Left lung (tissue), 14 donors: ENCODE results near the gene PMIS2. TPM values are rescaled to one million over a fixed set of nuclear protein-coding genes. Genes with fewer than 3 reads are reported as not detected.

Experiments used
- ATAC-seq: fragments of 200-7000 bp; cut with Tn5 transposase; one replicate; pipeline ENCODE4 v1.9.1; 2020; ENCODE audit warnings: moderate library complexity
- DNase-seq, 4 donors: peaks; one replicate each; pipeline ENCODE4 v3.0.0-alpha.2; 2013 to 2020
- H3K27ac ChIP-seq, 2 donors: fragments of 200-600 bp; sonication (generic) in 1 of 2; one replicate each; pipeline versions ENCODE4 v1.5.0 to v1.8.0; 2020 to 2021
- H3K27me3 ChIP-seq, 2 donors: fragments of 200-600 bp; sonication (generic) in 1 of 2; one replicate each; pipeline versions ENCODE4 v1.5.0 to v1.8.0; 2020 to 2021
- H3K36me3 ChIP-seq, 2 donors: fragments of 200-600 bp; sonication (generic) in 1 of 2; one replicate each; pipeline versions ENCODE4 v1.5.0 to v1.8.0; 2020 to 2021
- H3K4me1 ChIP-seq, 2 donors: fragments of 200-600 bp; one replicate each; pipeline ENCODE4 v1.8.0; 2021
- H3K4me3 ChIP-seq, 2 donors: fragments of 200-600 bp; sonication (generic) in 1 of 2; one replicate each; pipeline versions ENCODE4 v1.5.0 to v1.8.0; 2020 to 2021; ENCODE audit warnings: mild to moderate bottlenecking in 1 of 2
- H3K9me3 ChIP-seq, 2 donors: fragments of 200-600 bp; sonication (generic) in 1 of 2; one replicate each; pipeline versions ENCODE4 v1.5.0 to v1.8.0; 2020 to 2021
- CTCF ChIP-seq, 2 donors: fragments of 200-600 bp; sonication (generic) in 1 of 2; IDR thresholded peaks; one replicate each; pipeline versions ENCODE4 v1.5.0 to v1.8.0; 2021; ENCODE audit warnings: antibody characterized with exemption in 2 of 2
- intact Hi-C, 2 donors: fragments of 100-400 bp; cut with DNase I; formaldehyde crosslinking; loops; one replicate each; pipeline versions ENCODE4 v1.11.2 to v1.14.2; 2022
- long read RNA-seq, 12 donors: library from polyadenylated mRNA in 2 of 12; unstranded in 2 of 12; transcript quantifications; one replicate each; pipeline ENCODE4 v2.0.0 and lab custom pipeline, GENCODE V29; 2019 to 2026
- polyA plus RNA-seq, 6 donors: library from polyadenylated mRNA; unstranded; fragments of 120-200 nt; gene quantifications; one replicate each; pipeline ENCODE4 v1.2.1, GENCODE V29; 2013; ENCODE audit not compliant: insufficient read length in 6 of 6
- total RNA-seq, 2 donors: library from RNA; stranded (reverse); fragmentation: NEBNext Ultra II Directional; extraction: Animal tissue kit (Norgen Biotek cat#: 25700); gene quantifications; one replicate each; pipeline ENCODE4 v1.2.1, GENCODE V29; 2021
- donor health status: DM: no; HTN: yes; CAD: no.
- donor health status: DM: no; HTN: no; CAD: no.

The PMIS2 gene
- total RNA-seq (not detected), polyA plus RNA-seq (not detected)
- long read RNA-seq, donor 1: 0 reads
- long read RNA-seq, donor 2: 0 reads
- long read RNA-seq, donor 3: 0 reads
- long read RNA-seq, donor 4: 0 reads
- long read RNA-seq, donor 5: 0 reads
- long read RNA-seq, donor 6: 0 reads
- long read RNA-seq, donor 7: 0 reads
- long read RNA-seq, donor 8: 0 reads
- long read RNA-seq, donor 9: 0 reads
- long read RNA-seq, donor 10: 0 reads
- long read RNA-seq, donor 11: 0 reads
- long read RNA-seq, donor 12: 0 reads

GRCh38 chr19:35585848-35586247 is at the start of gene PMIS2:
TSS of gene PMIS2 (plus strand) at chr19:35586173. CDS start at chr19:35586260, 87 bp downstream.
- Histone ChIP-seq H3K36me3 (no peaks in the 10 kb centered on the region), H3K9me3 (no peaks in the 10 kb centered on the region), H3K27ac (no peak within 1 kb of the TSS), H3K27me3 (peaks cover 0 to 30% of the 10 kb centered on the region in 2 donors), H3K4me1 (no peaks in the 10 kb centered on the region), H3K4me3 (no peak within 1 kb of the TSS)
- no peak for TF ChIP-seq CTCF (IDR thresholded peaks at IDR 0.05)
- no peak for DNase-seq
- intact Hi-C loops: no loop called here
- no peak for ATAC-seq

GRCh38 chr19:35539314-35539713 is 46.7 kb upstream of the PMIS2 start:
- Histone ChIP-seq H3K4me1 (peaks cover 0 to 4% of the 10 kb centered on the region in 2 donors), H3K4me3 (no peak overlapping the region), H3K27ac (no peak overlapping the region), H3K27me3 (peaks cover 0 to 19% of the 10 kb centered on the region in 2 donors), H3K9me3 (no peaks in the 10 kb centered on the region), H3K36me3 (no peaks in the 10 kb centered on the region)
- ATAC-seq (no peak), DNase-seq (no peak)
- intact Hi-C loops: no loop called here
- no peak for TF ChIP-seq CTCF (IDR thresholded peaks at IDR 0.05)

GRCh38 chr19:35539850-35540249 is 46.1 kb upstream of the PMIS2 start:
- Histone ChIP-seq H3K4me1 (peaks cover 0 to 9% of the 10 kb centered on the region in 2 donors), H3K4me3 (no peak overlapping the region), H3K27me3 (peaks cover 0 to 14% of the 10 kb centered on the region in 2 donors), H3K27ac (no peak overlapping the region), H3K9me3 (no peaks in the 10 kb centered on the region), H3K36me3 (no peaks in the 10 kb centered on the region)
- DNase-seq (no peak), ATAC-seq (no peak)
- intact Hi-C loops: no loop called here
- no peak for TF ChIP-seq CTCF (IDR thresholded peaks at IDR 0.05)

DNA sequence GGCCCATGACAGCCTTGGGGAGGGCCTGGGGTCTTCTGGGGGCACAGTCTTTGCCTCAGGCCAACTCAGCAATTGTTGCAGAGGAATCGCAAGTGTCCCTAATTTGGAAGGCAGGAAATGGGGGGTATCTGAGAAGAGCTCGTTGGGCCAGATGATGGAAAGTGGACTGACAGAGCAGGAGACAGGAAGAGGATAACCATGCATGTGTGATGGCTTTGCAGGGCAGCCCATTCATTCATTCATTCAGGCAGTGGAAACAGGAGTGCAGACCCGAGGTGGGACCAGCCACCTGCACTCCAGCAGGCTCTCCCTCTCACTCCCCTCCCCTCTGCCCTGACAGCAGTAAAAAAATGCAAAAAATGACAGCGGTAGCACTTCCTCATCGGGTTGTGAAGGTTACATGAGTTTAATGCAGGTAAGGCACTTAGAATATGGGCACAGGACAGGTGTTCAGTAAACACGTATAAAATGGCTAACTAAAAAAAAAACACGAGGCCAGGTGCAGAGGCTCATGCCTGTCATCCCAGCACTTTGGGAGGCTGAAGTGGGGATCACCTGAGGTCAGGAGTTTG is 45.5 kb upstream of the PMIS2 start:
- peaks cover 0 to 10% of the 10 kb centered on the region in 2 donors for H3K27me3 ChIP-seq
- no peaks in the 10 kb centered on the region for H3K9me3 ChIP-seq
- no peak overlapping the region for H3K4me3 ChIP-seq
- H3K27ac ChIP-seq: no peak overlapping the region
- intact Hi-C loops: no loop called here
- H3K4me1 ChIP-seq: peaks cover 0 to 12% of the 10 kb centered on the region in 2 donors
- TF ChIP-seq CTCF (IDR thresholded peaks at IDR 0.05): no peak
- no peak for ATAC-seq
- no peaks in the 10 kb centered on the region for H3K36me3 ChIP-seq
- DNase-seq: no peak

- peaks cover 9 to 23% of the 10 kb centered on the region in 2 donors for H3K4me1 ChIP-seq
- no peak overlapping the region for H3K4me3 ChIP-seq
- ATAC-seq (no peak), DNase-seq (no peak)
- TF ChIP-seq CTCF (IDR thresholded peaks at IDR 0.05): no peak
- no peaks in the 10 kb centered on the region for H3K27me3 ChIP-seq
- intact Hi-C loops: no loop called here
- no peaks in the 10 kb centered on the region for H3K36me3 ChIP-seq
- H3K9me3 ChIP-seq: no peaks in the 10 kb centered on the region
- H3K27ac ChIP-seq: no peak overlapping the region
Measured at GRCh38 chr19:35542209-35542608, 43.8 kb upstream of the PMIS2 start.
